RWPE2 (cell line): ENCODE results near the gene KCTD19.

Experiments
- ATAC-seq: fragments of 200-7000 bp; cut with Tn5 transposase; 3 replicates; pipeline ENCODE4 v1.9.1; 2021; ENCODE audit warnings: low read depth
- DNase-seq: peaks from one replicate; pipeline ENCODE4 v3.0.0-alpha.2; 2020; ENCODE audit warnings: low spot score
- H3K27ac ChIP-seq: fragments of 450-650 bp; 2 replicates; pipeline ENCODE4 v1.5.1; 2017; ENCODE audit warnings: mild to moderate bottlenecking; ENCODE audit not compliant: poor library complexity, severe bottlenecking
- H3K27me3 ChIP-seq: fragments of 250-450 bp; sonication (Bioruptor Pico); 2 replicates; pipeline ENCODE4 v1.5.1; 2021; ENCODE audit warnings: mild to moderate bottlenecking, moderate library complexity; ENCODE audit not compliant: insufficient read depth, poor library complexity, severe bottlenecking
- H3K36me3 ChIP-seq: fragments of 250-450 bp; sonication (Bioruptor Pico); 2 replicates; pipeline ENCODE4 v1.5.1; 2020; ENCODE audit warnings: low read depth, mild to moderate bottlenecking, moderate library complexity
- H3K4me1 ChIP-seq: fragments of 250-450 bp; sonication (Bioruptor Pico); 2 replicates; pipeline ENCODE4 v1.5.1; 2021; ENCODE audit warnings: mild to moderate bottlenecking, moderate library complexity; ENCODE audit not compliant: insufficient read depth, poor library complexity, severe bottlenecking
- H3K4me3 ChIP-seq: fragments of 250-450 bp; sonication (Bioruptor Pico); 2 replicates; pipeline ENCODE4 v1.5.1; 2021; ENCODE audit warnings: mild to moderate bottlenecking, moderate library complexity; ENCODE audit not compliant: severe bottlenecking
- H3K9me3 ChIP-seq: fragments of 250-450 bp; sonication (Bioruptor Pico); 2 replicates; pipeline ENCODE4 v1.5.1; 2021; ENCODE audit warnings: mild to moderate bottlenecking, moderate library complexity; ENCODE audit not compliant: severe bottlenecking
- TF ChIP-seq, protein P1 (sequence below): fragments of 450-650 bp; IDR thresholded peaks from one replicate; pipeline ENCODE4 v1.5.1; 2017; ENCODE audit warnings: mild to moderate bottlenecking, moderate library complexity; ENCODE audit not compliant: poor library complexity, severe bottlenecking

The KCTD19 gene

DNA sequence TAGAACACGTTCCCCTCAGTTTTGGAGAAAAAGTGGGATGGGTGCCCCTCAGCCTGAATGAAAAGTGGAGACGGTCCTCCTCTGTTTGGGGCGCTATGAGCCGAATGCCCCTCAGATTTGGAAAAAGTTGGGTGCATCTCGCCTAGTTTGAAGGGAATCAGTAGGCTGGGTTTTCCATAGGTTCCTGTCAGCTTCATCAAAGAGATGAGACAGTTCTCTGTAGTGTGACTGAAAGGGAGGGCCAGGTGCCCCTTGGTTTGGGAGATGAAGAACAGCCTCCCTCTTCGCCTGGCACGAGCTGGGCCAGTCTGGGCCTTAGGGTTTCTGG, 78.5 kb downstream of the KCTD19 start:
- H3K27ac ChIP-seq = peak overlapping the region; percentile 92
- H3K4me3 ChIP-seq = peak overlapping the region; percentile 56
- H3K36me3 ChIP-seq = peaks cover 3% of the 10 kb centered on the region; the same call in 1 of the 2 replicates
- H3K27me3 ChIP-seq = no peaks in the 10 kb centered on the region
- TF ChIP-seq, protein P1, sequence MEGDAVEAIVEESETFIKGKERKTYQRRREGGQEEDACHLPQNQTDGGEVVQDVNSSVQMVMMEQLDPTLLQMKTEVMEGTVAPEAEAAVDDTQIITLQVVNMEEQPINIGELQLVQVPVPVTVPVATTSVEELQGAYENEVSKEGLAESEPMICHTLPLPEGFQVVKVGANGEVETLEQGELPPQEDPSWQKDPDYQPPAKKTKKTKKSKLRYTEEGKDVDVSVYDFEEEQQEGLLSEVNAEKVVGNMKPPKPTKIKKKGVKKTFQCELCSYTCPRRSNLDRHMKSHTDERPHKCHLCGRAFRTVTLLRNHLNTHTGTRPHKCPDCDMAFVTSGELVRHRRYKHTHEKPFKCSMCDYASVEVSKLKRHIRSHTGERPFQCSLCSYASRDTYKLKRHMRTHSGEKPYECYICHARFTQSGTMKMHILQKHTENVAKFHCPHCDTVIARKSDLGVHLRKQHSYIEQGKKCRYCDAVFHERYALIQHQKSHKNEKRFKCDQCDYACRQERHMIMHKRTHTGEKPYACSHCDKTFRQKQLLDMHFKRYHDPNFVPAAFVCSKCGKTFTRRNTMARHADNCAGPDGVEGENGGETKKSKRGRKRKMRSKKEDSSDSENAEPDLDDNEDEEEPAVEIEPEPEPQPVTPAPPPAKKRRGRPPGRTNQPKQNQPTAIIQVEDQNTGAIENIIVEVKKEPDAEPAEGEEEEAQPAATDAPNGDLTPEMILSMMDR = no peak
- H3K9me3 ChIP-seq = no peaks in the 10 kb centered on the region
- ATAC-seq (no peak), DNase-seq (no peak)
- H3K4me1 ChIP-seq = peaks cover 34% of the 10 kb centered on the region

DNA sequence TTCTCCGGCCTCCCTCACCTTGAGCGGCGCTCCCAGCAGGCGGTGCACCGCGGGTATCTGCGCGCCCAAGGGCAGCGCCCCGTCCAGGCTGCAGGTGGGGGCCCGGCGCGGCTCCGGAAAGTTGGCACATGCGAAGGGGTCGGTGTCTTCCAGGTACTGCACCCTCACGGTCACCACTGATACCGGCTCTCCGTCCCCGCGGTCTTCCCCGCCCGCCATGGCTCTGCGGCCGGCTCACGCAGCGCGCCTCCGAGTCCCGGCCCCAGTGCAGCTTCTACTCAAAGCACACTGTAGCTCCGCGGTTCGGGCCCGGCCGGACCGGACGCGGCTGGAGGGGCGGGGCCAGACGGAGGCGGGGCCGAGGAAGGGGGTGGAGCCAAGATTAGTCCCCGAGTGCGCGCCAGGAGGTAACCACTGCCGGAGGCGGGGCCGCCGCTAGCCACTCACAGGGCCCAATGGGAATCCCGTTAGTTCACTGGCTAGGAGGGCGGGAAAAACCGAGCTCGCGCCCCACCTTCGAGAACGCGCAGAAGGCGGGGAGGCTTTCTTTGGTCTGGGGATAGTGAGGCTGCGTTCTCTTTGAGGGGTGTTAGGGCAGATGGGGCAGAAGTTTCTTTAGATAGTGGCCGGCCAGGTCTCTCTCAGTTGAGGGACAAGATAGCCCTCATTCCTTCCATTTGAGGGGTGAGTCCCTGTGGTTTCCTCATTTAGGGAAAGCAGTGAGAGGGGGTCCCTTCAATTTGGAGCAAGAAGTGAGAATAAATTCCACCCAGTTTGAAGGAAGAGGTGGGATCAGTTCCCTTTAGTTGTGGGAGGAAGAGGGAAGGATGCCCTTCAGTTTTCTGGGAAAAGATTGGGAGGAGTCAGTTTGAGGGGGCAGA, 79.1 kb downstream of the KCTD19 start, which contains the start of gene FHOD1:
Gene FHOD1 (minus strand): TSS at position 290 of the 881 bp plus-strand sequence. CDS start 71 bp downstream, at position 219.
- peak; percentile 58 for ATAC-seq
- Histone ChIP-seq H3K4me1 (peaks cover 40% of the 10 kb centered on the region), H3K36me3 (peaks cover 3% of the 10 kb centered on the region; the same call in 1 of the 2 replicates), H3K4me3 (peak within 1 kb of the TSS; percentile 56), H3K27ac (peak within 1 kb of the TSS; percentile 92), H3K27me3 (no peaks in the 10 kb centered on the region), H3K9me3 (no peaks in the 10 kb centered on the region)
- DNase-seq = peak; percentile 99
- TF ChIP-seq, protein P1 = no peak

DNA sequence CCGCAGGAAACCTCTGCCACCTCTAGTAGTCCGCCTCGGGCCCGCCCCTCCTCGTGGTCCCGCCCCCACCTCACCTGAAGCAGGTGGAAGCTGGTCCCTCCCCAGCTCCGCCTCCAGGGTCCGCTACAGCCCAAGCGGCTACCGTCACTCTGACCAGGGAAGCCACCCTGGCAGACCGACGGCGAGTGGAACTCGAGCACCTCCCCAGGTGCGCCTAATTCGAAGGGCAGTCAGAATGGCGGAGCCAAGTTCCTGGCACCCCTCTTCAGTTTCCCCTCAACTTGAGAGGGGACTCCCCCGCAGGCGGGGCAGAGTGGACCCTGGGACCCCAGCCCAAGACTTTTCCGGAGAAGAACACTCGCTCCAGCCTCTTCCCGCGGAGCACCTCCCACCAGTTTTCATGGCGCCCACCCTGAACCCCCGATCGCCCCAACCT, 79.8 kb downstream of the KCTD19 start:
- ATAC-seq = peak; percentile 58

DNA sequence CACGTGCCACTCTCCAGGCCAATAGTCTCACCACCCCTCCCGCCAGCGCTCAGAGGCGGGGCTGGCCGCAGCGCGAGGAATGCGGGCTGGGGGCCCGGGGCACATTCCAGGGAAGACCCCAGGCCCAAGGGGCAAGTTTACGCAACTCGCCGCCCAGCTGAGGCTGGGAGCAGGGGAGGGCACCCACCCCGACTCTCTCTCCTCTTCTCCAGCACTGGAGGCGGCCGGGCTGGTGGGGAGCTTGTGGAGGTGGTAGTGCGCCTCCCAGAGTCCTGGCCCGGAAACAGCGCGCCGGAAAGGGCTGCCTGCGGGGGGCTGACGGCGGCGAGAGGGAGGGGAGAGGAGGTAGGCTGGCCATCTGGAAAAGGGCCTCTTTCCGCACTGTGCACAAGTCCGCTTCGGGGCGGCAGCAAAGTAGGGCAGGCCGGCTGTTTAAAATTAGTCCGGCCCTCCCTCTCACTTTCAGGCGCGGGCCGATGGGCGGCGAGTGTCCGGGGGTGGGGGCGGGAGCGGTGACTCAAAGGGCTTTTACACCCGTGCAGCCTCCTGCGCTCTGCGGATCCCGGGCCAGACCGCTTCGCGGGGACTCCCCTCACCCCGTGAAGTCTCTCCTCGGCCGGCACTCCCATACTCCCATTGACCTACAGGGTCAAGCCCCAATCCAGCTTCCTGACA, 80.3 kb downstream of the KCTD19 start:
- DNase-seq (no peak), ATAC-seq (peak; percentile 28)
- H3K27ac ChIP-seq = peak overlapping the region; percentile 92
- H3K4me1 ChIP-seq = peaks cover 52% of the 10 kb centered on the region
- H3K4me3 ChIP-seq = peak overlapping the region; percentile 56
- no peaks in the 10 kb centered on the region for H3K9me3 ChIP-seq
- TF ChIP-seq, protein P1 = peak; percentile 46
- H3K27me3 ChIP-seq = no peaks in the 10 kb centered on the region
- peaks cover 8% of the 10 kb centered on the region; the same call in 1 of the 2 replicates for H3K36me3 ChIP-seq

More for the DNA sequence above, 79.8 kb downstream of the KCTD19 start:
- TF ChIP-seq, protein P1 = peak; percentile 7
- Histone ChIP-seq H3K27ac (peak overlapping the region; percentile 92), H3K4me3 (peak overlapping the region; percentile 56), H3K4me1 (peaks cover 47% of the 10 kb centered on the region), H3K9me3 (no peaks in the 10 kb centered on the region), H3K27me3 (no peaks in the 10 kb centered on the region), H3K36me3 (peaks cover 8% of the 10 kb centered on the region; the same call in 1 of the 2 replicates)
- peak; percentile 98 for DNase-seq
